RPMI7951 (cell line): Measurements from ENCODE around the gene PPHLN1. TPM values are rescaled to one million over a fixed set of nuclear protein-coding genes. Genes with fewer than 3 reads are reported as not detected.
A peak's percentile ranks its signal among the peaks of the same experiment; 100 is the strongest.

Experiments
- DNase-seq: peaks from one replicate; pipeline ENCODE4 v3.0.0-alpha.2; 2012; ENCODE audit warnings: low read depth
- total RNA-seq: library from RNA; depleted of rRNA; stranded (reverse); fragments of >200 nt; shearing (Covaris generic); gene quantifications from 2 replicates; pipeline ENCODE4 v1.2.3, GENCODE V29; 2014

The PPHLN1 gene
- total RNA-seq, 1 experiment from 2014 or later, result 58.8 TPM

DNA sequence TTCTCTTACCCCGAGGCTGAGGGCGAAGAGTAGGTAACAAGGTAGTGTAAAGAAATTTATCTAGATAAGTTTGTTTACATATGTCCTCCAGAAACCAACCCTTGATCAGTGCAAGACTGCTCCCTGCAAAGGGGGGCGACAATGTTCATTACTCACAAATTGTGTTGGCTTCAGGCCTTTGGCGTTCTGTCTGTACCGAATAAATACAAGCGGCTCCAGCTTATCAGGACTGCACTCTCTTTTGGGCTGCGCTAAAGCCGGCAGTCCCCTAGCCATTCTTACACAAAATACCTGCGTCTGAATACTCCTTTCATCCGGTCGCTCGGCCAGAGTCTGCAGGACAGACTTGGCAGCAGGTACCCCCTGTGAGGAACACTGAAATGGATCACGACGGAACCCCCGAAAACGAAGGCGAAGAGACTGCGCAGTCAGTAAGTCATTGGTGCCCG, 116.4 kb downstream of the PPHLN1 start:
- DNase-seq, result no peak

DNA sequence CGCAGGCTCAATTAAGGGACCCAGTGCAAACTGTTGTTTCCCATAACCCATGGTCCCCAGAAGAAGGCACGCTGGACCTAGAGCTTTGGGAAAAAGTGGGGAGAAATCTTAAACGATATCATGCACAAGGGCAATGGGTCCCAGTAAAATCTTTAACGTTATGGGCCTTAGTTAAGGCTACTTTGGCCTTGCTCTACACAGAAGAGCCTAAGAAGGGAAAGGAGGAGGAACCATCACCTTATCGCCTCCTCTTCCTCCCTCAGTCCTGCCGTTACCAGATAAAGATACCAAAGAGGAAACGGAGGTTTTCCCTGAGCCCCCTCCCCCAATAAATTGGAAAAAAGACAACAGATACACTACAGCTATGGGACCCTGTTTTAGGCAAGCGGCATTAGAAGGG, 116.9 kb downstream of the PPHLN1 start:
- DNase-seq, result no peak

DNA sequence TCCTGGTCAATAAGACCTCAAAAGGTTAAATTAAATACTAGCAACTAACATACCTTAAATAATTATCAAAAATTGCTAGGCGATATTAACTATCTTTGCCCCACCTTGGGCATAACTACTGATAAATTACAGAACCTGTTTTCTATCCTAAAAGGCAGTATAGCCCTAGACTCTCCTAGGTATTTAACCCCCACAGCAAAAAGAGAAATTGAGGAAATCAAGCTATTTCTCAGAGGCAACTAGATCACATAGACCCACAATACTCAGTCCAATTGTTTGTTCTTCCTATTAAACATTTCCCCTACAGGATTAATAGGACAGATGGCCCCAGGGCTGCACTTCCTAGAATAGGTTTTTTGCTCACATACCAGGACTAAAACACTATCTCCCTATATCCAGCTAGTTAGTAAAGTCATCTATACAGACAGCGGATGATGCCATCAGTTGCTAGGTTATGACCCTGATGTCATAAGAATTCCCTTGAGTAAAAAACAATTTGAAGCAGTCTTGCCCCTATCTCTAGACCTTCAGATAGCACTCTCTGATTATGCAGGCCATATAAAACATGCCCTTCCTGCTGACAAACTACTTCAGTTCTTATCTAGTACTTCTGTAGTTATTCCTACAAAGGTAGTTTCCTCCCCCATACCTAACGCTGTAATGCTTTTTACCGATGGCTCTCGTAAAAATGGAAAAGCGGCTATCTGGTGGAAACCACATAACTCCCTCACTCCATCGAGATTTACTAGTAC, 118.4 kb downstream of the PPHLN1 start:
- DNase-seq, result no peak

DNA sequence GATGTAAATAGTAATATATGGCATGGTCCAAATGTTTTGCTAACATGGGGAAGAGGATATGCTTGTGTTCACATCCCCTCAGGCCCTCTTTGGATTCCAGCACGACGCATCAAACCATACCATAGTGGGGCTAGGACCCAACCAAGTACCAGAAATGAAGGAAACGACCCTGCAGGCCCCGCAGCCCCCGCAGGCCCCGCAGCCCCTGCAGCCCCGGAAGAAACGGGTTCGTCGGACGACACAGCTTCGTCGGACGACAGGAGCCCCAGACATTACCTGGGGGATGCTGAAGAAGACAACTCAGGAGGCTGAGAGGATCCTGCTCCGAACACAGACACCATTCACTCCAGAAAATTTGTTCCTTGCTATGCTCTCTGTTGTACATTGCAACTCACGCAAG, 119.9 kb downstream of the PPHLN1 start:
- no peak for DNase-seq

DNA sequence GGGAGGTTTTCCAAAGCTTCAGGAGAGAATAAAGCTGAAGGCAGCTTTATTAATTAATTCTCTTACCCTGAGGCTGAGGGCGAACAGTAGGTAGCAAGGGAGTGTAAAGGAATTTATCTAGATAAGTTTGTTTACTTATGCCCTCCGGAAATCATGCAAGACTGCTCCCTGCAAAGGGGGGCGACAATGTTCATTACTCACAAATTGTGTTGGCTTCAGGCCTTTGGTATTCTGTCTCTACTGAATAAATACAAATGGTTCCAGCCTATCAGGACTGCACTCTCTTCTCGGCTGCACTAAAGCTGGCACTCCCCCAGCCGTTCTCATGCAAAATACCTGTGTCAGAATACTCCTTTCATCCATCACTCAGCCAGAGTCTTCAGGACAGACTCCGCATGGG, 120.8 kb downstream of the PPHLN1 start:
- DNase-seq, result no peak

DNA sequence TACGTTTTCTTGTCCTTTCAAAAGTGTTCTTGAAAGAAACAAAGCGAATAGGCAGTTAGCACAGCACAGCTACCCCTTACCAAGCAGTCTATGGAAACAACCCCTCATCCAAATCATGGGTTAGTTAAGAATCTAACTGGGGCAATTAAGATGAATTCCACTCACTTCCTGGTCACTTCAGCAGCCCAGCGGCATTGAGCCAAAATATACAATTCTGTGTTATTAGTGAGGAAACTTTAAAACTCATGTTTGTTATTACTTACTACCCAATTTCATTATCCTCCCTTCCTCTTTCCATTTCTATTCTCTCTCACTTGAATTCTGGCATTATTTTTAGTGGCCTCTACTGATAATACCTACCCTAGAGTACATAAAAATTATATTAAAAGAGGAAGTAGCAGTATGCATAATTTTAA, 121.4 kb downstream of the PPHLN1 start:
- no peak for DNase-seq

DNA sequence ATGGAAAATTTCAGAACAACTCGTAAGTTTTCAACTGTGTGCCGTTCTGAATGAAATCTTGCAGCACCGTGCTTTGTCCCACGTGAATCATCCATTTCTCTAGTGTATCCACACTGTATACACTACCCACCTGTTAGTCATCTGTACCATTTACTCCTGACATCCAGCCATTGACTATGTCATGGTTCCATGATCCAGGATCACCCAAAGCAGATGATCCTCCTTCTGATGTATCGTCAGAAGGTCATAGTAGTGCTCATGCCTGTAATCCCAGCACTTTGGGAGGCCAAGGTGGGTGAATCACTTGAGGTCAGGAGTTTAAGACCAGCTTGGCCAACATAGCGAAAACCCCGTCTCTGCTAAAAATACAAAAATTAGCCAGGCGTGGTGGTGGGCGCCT, 122.9 kb downstream of the PPHLN1 start:
- no peak for DNase-seq

DNA sequence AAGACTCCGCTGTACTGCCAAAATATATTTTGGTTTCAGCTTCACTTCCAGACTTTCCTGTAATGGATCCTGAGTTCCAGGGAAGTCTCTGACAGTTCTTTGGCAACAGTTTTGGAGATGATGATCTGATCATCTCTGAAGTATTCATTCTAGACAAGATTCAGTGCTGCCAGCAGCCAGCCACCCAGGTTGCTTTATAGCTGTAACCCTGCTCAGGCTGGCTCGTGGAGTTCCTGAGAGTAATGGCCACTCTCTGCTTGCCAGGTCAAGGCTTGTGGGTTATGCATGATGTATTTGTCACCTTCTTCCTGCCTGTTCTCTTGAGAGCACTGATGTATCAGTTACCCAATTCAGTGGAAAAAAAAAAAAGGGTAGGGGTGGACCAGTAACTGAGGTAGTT, 124.3 kb downstream of the PPHLN1 start:
- no peak for DNase-seq

DNA sequence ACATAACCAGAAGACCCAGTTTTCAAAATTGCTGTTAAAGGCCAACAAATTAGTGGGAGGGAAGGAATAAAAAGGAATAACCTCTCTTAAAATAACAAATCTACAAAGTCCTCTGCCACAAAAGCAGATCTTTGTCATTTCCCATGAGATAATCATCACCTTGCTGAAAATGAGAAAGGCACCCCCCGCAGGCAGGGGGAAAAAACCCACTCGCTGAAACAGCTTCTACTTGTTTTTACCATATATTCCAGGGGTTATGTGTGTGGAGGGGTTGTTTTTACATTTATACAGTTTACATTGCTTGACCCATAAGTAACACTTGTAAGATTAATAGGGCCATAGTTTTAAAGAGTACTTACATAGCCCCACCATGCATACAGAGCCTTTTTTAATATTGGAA, 132.6 kb downstream of the PPHLN1 start:
- no peak for DNase-seq

DNA sequence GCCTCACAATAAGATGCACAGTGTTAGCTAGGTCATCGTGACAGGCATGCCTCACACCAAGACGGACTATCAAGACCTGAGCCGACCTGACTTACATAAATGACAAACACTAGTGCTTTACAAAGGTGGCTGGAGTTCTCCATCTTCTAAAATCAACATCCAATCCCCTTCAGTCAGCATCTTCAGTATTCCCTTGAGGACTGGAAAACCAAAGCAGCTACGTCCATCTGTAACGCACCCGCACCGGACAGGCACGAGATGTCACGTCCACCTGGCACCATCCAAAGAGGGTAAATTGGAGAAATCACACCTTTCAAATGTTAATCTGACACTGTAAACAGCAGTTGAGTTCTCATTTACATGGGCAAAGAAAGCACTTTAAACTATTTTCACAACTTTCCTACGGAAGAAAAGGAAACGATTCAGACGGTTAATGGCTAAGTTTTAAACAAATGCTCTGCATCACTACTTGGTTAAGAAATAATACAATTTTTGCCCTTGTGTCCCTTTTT, 133.4 kb downstream of the PPHLN1 start:
- DNase-seq, result no peak

DNA sequence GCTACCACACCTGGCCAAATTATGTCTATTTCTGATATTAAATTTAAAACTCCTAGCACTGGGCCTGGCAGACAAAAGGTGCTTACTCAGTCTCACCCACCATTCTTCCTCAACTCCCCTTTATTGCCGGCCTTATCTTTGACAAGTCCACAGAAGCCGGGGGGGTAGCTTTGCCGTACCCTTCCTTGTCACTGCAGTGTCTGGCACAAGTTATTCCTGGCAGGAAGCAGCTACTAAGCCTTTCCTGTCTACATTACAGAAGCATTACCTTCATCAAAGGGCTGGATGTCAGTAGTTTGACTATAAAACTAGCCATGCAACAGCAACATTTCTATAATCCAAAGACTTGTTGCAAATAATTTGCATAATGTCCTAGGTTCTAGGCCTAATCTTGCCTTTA, 136.5 kb downstream of the PPHLN1 start:
- DNase-seq, result no peak

DNA sequence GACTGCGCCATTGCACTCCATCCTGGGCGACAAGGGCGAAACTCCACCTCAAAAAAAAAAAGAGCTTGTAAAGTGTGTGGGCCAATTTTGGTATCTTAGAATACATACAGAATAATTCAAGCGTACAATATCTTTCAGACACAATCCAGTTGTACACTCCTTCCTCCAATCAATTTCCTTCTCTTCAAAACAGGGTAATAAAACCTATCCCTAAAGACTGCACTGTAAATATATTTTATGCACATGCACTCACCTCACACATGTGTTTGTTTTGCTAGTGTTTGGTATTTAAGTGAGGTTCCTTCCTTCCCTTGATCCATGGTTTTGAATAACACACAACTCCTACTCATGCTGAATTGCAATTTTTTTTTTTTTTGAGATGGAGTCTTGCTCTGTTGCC, 137.7 kb downstream of the PPHLN1 start:
- DNase-seq, result no peak

DNA sequence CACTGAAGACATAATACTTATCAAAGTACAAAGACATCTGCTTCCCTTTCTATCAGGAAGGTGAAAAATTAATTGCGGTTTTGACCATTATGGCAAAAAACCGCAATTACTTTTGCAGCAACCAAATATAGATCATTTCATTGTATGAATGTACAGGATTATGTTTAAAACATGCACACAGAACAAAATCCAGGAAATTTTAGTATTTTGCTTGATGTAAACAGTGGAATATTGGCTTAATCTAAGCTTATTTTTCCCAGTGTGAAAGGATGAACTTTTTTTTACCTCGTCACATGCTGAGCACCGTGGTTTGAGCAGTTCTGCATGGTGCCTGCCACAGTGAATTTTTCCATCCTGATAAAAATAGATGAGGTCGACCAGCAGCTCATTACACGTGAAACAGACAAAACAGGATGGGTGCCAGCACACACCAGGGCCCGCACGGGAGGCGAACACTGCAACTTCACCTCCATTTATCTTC, 142.4 kb downstream of the PPHLN1 start:
- no peak for DNase-seq

DNA sequence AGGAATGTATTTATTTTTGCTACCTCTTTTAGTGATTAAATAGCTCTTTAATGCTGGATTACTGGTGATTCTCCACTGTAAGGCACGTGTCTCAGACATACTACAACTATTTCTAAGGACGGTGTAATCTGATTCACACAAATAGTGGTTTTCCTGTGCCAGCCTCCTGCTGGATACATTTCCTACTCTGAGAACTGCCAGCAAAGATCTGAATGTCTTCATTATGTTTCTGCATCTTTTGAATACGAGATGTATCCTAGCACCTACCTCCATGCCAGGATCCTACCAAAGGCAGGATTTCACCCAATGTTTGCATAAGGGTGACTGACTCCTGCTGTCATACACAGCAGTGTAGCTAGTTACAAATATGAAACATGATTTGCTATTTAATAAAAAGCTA, 143.0 kb downstream of the PPHLN1 start:
- no peak for DNase-seq

DNA sequence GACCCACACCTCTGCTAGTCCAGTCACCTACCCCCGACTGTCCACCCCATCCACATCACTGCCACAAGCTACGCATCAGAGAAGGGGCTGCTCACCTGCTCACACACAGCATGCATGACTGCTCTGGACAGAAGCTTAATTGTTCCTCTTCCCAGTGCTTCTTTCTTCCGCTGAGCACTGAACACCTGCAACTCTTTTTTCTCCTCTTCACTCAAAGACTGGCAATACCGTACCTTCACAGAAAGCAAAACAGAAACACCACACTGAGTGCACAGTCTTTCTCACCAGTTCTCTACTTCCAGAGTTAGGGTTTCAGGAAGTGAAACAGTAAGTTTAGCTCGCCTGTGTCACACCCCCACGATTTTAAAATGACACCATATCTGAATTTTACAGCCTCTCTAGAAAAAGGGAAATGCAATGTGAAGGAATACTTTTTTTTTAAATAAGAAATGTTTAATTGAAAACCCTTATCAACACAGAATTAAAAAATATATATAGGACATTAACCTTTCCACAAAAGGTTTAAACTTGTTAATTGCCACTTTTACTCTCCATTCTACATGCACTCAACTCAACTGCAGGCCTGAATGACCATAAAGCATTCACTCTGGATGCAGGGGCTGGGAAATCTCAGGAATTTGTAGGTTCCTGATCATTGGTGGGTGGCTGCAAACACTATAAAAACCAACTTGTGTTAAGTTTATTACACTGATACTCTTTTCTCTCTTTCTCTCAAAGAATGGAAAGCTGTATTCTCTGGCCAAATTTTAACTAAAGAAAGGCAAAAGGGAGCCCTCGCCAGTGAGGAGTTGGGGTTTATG, 143.6 kb downstream of the PPHLN1 start:
- no peak for DNase-seq

DNA sequence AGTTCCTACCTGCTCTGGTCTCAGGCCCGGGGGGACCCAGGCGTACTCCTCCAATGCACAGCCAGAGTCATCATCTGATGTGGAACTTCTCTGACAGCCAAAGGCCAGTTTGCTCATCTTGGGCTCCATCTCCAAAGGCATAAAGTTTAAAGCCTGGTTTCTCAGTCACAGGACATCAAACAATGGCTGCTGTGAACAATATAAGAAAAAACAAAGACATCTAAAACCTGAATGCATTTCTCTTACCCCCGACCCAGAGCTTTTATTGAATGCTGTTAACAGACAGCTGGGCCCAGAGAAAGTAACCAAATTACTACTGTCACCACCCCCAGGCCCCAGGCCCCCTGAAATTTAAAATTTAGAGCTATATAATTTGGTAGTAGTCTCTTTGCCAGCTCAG, 146.4 kb downstream of the PPHLN1 start:
- DNase-seq, result no peak

DNA sequence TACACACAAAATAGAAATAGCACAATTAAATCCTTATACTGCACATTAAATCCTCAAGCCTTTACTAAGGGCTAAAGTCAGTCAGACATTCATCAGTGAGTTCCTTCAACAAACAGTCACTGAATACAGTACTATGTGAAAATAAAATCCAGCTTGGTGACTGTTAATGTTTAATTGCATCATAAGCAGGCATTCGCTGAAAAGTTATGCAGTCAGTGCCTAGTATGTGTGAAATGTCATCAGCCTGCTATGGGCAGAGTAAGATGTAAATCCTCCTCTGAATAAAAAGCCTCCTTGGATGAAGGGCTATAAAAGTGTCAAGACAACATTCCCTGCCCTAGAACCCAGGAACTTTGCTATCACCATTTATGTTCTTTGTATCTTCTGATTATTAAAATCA, 147.2 kb downstream of the PPHLN1 start:
- DNase-seq, result no peak

DNA sequence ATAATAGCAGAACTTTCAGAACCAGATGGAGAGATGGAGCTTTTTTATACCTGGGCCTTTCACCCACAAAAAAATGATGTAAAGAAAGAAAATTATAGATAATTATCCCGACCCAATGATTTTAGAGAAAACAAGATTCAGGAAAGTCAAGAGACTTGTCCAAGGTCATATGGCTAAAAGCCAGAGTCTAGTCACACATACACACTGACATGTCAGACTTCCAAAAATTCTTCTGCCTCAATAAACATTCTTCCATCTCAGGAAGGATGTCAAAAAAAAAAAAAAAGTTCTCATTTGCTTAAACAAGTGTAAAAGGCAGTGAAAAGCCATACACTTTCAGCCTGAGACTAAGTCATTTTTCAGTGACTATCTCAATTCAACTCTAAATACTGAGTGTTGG, 147.6 kb downstream of the PPHLN1 start:
- DNase-seq, result no peak

DNA sequence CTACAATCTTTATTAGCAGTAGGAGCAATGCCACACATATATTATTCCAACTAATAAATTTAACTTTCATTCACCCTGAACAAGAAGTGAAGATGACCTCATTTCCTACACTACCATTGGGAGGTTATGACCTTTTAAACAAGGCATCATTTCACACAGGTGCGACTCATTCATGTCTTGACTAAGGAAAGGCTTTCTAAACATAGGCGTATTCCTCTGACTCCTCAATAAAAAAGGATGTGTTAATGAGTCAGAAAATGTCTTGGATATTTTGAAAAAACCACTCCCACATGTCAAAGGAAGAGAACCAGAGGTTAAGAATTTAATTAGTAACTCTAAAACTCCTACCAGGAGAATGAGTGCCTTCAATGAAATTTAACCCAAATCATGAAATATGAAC, 148.4 kb downstream of the PPHLN1 start:
- DNase-seq, result peak; percentile 41

DNA sequence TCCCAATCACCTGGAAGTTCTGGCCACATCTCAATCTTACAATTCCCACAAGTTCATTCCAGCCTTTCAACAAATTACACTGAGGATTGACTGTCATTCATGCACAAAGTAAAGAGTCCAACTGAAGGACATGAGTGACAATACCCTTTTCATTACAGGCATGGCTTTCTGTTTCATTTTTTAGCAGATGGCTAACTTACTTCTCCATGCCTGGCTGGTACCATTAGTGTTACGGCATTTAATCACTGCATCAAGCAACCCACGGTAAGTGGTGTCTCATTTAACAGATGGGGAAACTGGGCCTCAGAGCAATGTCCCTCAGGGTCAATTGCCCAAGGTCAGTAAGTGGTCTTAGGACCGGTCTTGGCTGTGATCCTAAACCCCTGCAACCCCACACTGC, 149.1 kb downstream of the PPHLN1 start:
- DNase-seq, result peak; percentile 7

DNA sequence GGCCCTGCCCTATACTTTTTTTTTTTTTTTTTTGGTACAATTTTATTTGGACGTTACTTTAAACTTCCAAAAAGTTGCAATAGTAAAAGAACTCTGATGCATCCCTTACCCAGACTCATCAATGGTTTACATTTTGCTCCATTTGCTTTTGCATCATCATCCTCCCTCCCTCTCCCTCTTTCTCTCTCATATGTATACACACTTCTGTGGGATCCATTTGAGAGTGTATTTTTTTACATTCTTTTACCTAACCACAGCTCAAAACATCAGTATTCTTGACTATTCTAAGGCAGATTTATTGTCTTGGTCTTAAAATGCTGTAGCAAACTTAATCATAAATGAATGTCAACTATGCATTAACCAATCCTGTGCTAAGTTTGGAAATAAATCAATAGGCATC, 152.0 kb downstream of the PPHLN1 start:
- no peak for DNase-seq

DNA sequence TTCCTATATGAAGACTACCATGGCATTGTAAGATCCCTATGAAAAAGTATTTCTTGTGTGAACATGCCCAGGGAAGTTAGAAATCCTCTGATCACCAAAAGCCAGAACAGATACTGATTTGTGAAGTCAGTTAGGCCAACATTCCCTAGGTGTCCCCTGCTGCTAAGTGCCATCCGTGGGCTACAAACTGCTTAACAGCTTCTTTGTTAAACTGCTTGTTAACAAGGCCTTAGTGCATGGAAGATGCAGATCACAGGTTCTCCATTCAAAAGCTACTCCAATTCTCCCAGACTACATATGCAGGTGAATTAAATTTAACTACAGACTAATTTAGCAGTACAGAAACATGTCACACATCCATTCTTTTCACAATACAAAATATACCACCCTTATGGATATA, 155.4 kb downstream of the PPHLN1 start:
- no peak for DNase-seq
